ENCODE data around the gene GGNBP2.

GGNBP2 gene

DNA sequence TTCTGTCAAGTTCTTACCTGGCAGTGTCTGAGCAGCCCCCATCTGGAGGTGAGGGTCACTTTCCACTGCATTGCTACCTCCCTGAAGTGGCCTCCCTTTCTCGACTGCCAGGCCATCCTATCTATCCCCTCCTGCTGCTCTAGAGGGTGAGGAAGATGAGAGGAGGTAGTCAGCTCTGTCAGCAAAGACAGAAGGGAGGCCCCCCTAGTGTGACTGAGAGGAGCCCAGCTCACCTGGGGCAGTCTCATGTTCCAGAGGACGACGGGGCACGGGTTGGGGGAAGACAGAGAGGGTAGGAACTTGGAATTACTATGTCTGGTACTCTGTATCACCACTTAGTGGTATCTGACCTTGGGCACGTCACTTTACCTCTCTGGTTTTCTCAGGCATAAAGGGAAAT is 32.1 kb upstream of the GGNBP2 start:
- TF ChIP-seq, protein P1, sequence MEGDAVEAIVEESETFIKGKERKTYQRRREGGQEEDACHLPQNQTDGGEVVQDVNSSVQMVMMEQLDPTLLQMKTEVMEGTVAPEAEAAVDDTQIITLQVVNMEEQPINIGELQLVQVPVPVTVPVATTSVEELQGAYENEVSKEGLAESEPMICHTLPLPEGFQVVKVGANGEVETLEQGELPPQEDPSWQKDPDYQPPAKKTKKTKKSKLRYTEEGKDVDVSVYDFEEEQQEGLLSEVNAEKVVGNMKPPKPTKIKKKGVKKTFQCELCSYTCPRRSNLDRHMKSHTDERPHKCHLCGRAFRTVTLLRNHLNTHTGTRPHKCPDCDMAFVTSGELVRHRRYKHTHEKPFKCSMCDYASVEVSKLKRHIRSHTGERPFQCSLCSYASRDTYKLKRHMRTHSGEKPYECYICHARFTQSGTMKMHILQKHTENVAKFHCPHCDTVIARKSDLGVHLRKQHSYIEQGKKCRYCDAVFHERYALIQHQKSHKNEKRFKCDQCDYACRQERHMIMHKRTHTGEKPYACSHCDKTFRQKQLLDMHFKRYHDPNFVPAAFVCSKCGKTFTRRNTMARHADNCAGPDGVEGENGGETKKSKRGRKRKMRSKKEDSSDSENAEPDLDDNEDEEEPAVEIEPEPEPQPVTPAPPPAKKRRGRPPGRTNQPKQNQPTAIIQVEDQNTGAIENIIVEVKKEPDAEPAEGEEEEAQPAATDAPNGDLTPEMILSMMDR (conservative IDR thresholded peaks at IDR 0.05; ENCODE audit: control insufficient read depth, insufficient read depth, low read depth, low read length): no peak
- H3K4me3 ChIP-seq (ENCODE audit: control insufficient read depth, low read depth, low read length): no peak overlapping the region
- no peak for DNase-seq (ENCODE audit: low read depth)

DNA sequence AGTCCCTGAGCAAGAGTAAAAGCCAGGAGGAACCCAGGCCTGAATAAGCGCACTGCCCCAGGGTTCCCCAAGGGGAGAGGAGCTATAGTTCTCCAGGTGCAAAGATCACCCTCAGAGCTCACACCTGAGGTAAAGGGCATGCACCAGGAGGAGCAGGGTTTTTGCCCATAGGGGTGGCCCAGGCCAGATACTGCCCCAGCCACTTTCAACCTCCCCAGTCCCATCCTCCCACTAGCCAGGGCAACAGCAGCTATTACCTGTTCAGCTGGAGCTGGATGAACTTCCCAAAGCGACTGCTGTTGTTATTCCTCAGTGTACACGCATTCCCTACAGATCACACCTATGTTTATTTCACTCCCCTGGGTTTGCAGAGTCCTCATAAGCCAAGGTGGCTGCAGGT is 29.9 kb upstream of the GGNBP2 start:
- TF ChIP-seq, protein P1 (conservative IDR thresholded peaks at IDR 0.05; ENCODE audit: control insufficient read depth, insufficient read depth, low read depth, low read length): no peak
- DNase-seq (ENCODE audit: low read depth): no peak
- H3K4me3 ChIP-seq (ENCODE audit: control insufficient read depth, low read depth, low read length): no peak overlapping the region

DNA sequence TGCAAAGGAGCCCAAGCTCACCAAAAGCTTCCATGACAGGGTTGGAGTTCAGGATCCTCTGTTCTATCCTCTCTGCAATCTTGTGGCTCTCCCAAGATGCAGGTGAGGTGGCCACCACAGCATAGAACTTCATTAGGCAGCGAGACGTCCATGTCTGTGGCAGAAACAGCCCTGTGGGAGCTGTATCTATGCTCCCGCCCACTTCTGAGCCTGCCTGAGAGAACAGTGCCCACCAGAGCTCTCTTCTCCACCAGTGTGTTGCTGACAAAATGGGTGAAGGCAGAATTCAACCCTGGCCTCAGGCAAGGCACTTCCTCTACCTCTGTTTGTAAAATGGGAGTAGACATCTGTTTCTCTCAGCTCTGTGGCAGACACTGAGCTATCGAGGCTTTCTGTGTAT is 28.9 kb upstream of the GGNBP2 start:
- TF ChIP-seq, protein P1 (conservative IDR thresholded peaks at IDR 0.05; ENCODE audit: control insufficient read depth, insufficient read depth, low read depth, low read length): no peak
- H3K4me3 ChIP-seq (ENCODE audit: control insufficient read depth, low read depth, low read length): no peak overlapping the region
- DNase-seq (ENCODE audit: low read depth): no peak

DNA sequence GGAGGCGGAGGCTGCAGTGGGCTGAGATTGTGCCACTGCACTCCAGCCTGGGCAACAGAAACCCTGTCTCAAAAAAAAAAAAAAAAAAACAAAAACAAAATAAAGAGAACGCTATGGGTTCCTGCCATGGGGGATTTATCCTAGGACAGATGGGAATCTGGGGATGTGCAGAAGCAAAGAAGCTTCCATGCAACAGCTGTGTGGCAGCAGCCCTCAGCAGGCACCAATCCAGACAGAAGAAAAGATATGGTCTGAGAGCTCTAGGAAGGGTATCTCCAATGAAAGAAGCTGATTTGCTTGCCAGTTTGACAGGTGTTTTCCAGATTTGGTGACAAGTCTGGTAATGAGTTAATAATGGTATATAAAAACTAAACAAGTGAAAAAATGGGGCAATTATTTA is 21.6 kb upstream of the GGNBP2 start:
- DNase-seq (ENCODE audit: low read depth): no peak
- TF ChIP-seq, protein P1 (conservative IDR thresholded peaks at IDR 0.05; ENCODE audit: control insufficient read depth, insufficient read depth, low read depth, low read length): no peak
- H3K4me3 ChIP-seq (ENCODE audit: control insufficient read depth, low read depth, low read length): no peak overlapping the region

DNA sequence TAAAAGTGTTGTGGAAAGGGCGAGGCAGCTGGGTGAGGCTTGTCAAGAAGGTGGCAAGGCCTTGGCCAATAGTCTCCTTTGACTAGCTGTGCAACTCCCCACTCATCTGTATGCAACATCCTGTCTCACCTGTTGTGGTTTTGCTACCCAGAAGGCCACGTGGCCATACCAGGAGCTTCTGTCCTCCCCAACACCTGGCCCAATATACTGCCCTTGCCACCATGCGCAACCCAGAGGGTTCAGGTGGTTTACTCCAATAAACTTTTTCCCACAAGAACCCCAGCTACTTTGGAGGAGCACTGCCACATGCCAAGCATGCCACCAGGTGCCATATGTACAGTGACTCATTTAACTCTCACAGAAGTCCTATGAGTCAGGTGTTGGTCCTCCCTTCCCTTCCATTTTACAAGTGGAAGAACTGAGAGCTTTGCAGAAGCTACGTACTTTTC is 20.3 kb upstream of the GGNBP2 start:
- DNase-seq (ENCODE audit: low read depth): peak; percentile 25
- no peak overlapping the region for H3K4me3 ChIP-seq (ENCODE audit: control insufficient read depth, low read depth, low read length)
- TF ChIP-seq, protein P1 (conservative IDR thresholded peaks at IDR 0.05; ENCODE audit: control insufficient read depth, insufficient read depth, low read depth, low read length): no peak

DNA sequence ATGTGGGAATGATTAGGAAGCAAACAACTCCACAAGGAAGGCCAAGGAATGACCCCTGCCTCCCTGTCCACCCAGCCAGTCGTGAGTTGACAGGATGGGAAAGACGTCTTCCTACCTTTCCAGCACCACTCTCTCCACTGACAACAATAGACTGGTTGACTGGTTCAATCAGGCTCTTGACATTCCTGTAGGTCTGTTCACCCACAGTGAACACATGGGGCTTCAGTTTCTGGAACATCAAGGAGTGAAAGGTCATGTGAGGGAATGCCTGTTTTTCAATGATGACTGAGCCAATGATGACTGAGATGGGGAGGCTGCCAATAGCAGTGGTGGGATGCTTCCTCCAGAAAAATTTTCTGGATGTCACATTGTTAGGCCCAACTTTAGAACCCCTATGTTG is 19.6 kb upstream of the GGNBP2 start:
- TF ChIP-seq, protein P1 (conservative IDR thresholded peaks at IDR 0.05; ENCODE audit: control insufficient read depth, insufficient read depth, low read depth, low read length): no peak
- peak; percentile 86 for DNase-seq (ENCODE audit: low read depth)
- H3K4me3 ChIP-seq (ENCODE audit: control insufficient read depth, low read depth, low read length): no peak overlapping the region

DNA sequence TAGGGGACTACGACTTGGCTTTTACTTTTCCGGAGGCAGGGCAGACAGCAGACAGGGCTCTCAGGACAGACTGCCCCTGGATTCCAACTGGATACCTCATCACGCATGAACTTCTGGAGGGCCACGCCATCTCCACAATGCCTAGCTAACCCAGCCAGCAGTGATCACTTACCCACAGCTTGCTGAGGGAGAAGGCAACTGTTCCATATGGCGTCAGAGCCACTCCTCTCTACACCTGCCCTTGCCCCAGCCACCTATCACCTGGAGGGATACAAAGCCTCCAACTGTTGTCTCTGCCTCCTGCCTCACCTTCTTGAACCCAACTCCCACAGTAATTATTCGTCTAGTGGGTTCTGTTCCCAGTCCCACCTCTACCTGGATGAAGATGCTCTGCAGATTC is 18.8 kb upstream of the GGNBP2 start:
- DNase-seq (ENCODE audit: low read depth): peak; percentile 19
- TF ChIP-seq, protein P1 (conservative IDR thresholded peaks at IDR 0.05; ENCODE audit: control insufficient read depth, insufficient read depth, low read depth, low read length): no peak
- H3K4me3 ChIP-seq (ENCODE audit: control insufficient read depth, low read depth, low read length): no peak overlapping the region
